GM23338 (cell line): ENCODE data around the gene TNS1. TPM values are rescaled to one million over a fixed set of nuclear protein-coding genes. Genes with fewer than 3 reads are reported as not detected.

ENCODE experiments used
- ATAC-seq: fragments of 200-7000 bp; cut with Tn5 transposase; 3 replicates; pipeline ENCODE4 v1.9.1; 2020
- DNase-seq: peaks from one replicate; pipeline ENCODE4 v3.0.0-alpha.2; 2015; ENCODE audit warnings: low spot score
- H2AFZ ChIP-seq: fragments of 200-600 bp; sonication (generic); 2 replicates; pipeline ENCODE4 v1.8.0; 2016; ENCODE audit warnings: antibody characterized with exemption, mild to moderate bottlenecking, moderate library complexity
- H3F3A ChIP-seq: fragments of 200-600 bp; sonication (generic); replicated peaks from 2 replicates; pipeline ENCODE4 v1.8.0; 2017; ENCODE audit warnings: antibody characterized with exemption, mixed run types, low read depth
- H3K27ac ChIP-seq: fragments of 200-600 bp; sonication (generic); 2 replicates; pipeline ENCODE4 v1.6.1; 2016; ENCODE audit warnings: low read depth
- H3K27me3 ChIP-seq: fragments of 200-600 bp; sonication (generic); 2 replicates; pipeline ENCODE4 v1.8.0; 2016; ENCODE audit warnings: mild to moderate bottlenecking, mixed run types, moderate library complexity; ENCODE audit not compliant: insufficient read depth
- H3K36me3 ChIP-seq: fragments of 200-600 bp; sonication (generic); 2 replicates; pipeline ENCODE4 v1.8.0; 2016; ENCODE audit warnings: mild to moderate bottlenecking; ENCODE audit not compliant: insufficient read depth
- H3K4me1 ChIP-seq: fragments of 200-600 bp; sonication (generic); 2 replicates; pipeline ENCODE4 v1.8.0; 2016; ENCODE audit warnings: mild to moderate bottlenecking, moderate library complexity; ENCODE audit not compliant: insufficient read depth
- H3K4me2 ChIP-seq: fragments of 200-600 bp; sonication (generic); 2 replicates; pipeline ENCODE4 v1.7.1; 2017; ENCODE audit warnings: mixed run types
- H3K4me3 ChIP-seq: fragments of 200-600 bp; sonication (generic); 2 replicates; pipeline ENCODE4 v1.6.1; 2016; ENCODE audit warnings: mixed run types
- H3K79me2 ChIP-seq: fragments of 200-600 bp; sonication (generic); replicated peaks from 2 replicates; pipeline ENCODE4 v1.8.0; 2017; ENCODE audit warnings: mild to moderate bottlenecking; ENCODE audit not compliant: insufficient read depth
- H3K9me2 ChIP-seq: fragments of 200-600 bp; sonication (generic); 2 replicates; pipeline ENCODE4 v1.8.0; 2017; ENCODE audit not compliant: insufficient read depth
- H4K20me1 ChIP-seq: fragments of 200-600 bp; sonication (generic); replicated peaks from 2 replicates; pipeline ENCODE4 v1.8.0; 2017; ENCODE audit warnings: mild to moderate bottlenecking; ENCODE audit not compliant: insufficient read depth
- H3K27ac Mint-ChIP-seq: 2 replicates; pipeline ENCODE4 v1.8.0; 2020; ENCODE audit warnings: inconsistent platforms, mild to moderate bottlenecking, moderate library complexity, mixed read lengths
- H3K27me3 Mint-ChIP-seq: 3 replicates; pipeline ENCODE4 v1.8.0; 2022; ENCODE audit warnings: low read depth, mild to moderate bottlenecking, moderate library complexity, mixed read lengths, inconsistent platforms; ENCODE audit not compliant: insufficient read depth, poor library complexity
- H3K36me3 Mint-ChIP-seq: 3 replicates; pipeline ENCODE4 v1.8.0; 2021; ENCODE audit warnings: low read depth, mild to moderate bottlenecking, inconsistent platforms, moderate library complexity, mixed read lengths
- H3K4me1 Mint-ChIP-seq: 3 replicates; pipeline ENCODE4 v1.8.0; 2020; ENCODE audit warnings: mild to moderate bottlenecking, inconsistent platforms, mixed read lengths
- H3K4me3 Mint-ChIP-seq: 3 replicates; pipeline ENCODE4 v1.8.0; 2021; ENCODE audit warnings: moderate library complexity, mild to moderate bottlenecking, inconsistent platforms, mixed read lengths
- H3K9me3 Mint-ChIP-seq: 3 replicates; pipeline ENCODE4 v1.8.0; 2020; ENCODE audit warnings: moderate library complexity, mild to moderate bottlenecking, inconsistent platforms, mixed read lengths
- CREB1 ChIP-seq: fragments of 250-450 bp; sonication (Bioruptor Pico); IDR thresholded peaks from 2 replicates; pipeline ENCODE4 v1.5.0; 2020; ENCODE audit warnings: low read depth, mild to moderate bottlenecking, moderate library complexity
- CTCF ChIP-seq, 2 experiments: fragments of 200-600 bp in 1 of 2; sonication (generic) in 1 of 2; conservative IDR thresholded peaks; 2 replicates each; pipeline versions ENCODE4 v1.5.1 to v1.6.1; 2016 to 2017; ENCODE audit warnings: antibody characterized with exemption in 2 of 2, low read depth in 2 of 2, mild to moderate bottlenecking in 2 of 2, moderate library complexity in 1 of 2
- ETS1 ChIP-seq: IDR thresholded peaks from 2 replicates; pipeline ENCODE4 v1.6.1; 2016; ENCODE audit warnings: antibody characterized with exemption
- EZH2 ChIP-seq: fragments of 200-600 bp; sonication (generic); IDR thresholded peaks from one replicate; pipeline ENCODE4 v1.8.0; 2017; ENCODE audit warnings: antibody characterized with exemption, mild to moderate bottlenecking, low read depth; ENCODE audit not compliant: unreplicated experiment
- EZH2phosphoT487 ChIP-seq: fragments of 200-600 bp; sonication (generic); IDR thresholded peaks from one replicate; pipeline ENCODE4 v1.8.1; 2018; ENCODE audit warnings: antibody characterized with exemption; ENCODE audit not compliant: unreplicated experiment
- JUNB ChIP-seq: IDR thresholded peaks from one replicate; pipeline ENCODE4 v1.6.1; 2016; ENCODE audit warnings: antibody characterized with exemption; ENCODE audit not compliant: unreplicated experiment
- NANOG ChIP-seq: IDR thresholded peaks from 2 replicates; pipeline ENCODE4 v1.6.1; 2016; ENCODE audit warnings: antibody characterized with exemption, borderline replicate concordance
- POLR2AphosphoS5 ChIP-seq: IDR thresholded peaks from 2 replicates; pipeline ENCODE4 v1.6.1; 2016; ENCODE audit warnings: antibody characterized with exemption, low read depth
- STAT1 ChIP-seq: IDR thresholded peaks from one replicate; pipeline ENCODE4 v1.6.1; 2016; ENCODE audit warnings: antibody characterized with exemption; ENCODE audit not compliant: unreplicated experiment
- ZNF114 ChIP-seq: fragments of 250-450 bp; sonication (Bioruptor Pico); IDR thresholded peaks from 2 replicates; pipeline ENCODE4 v1.5.0; 2020; ENCODE audit warnings: mild to moderate bottlenecking, moderate library complexity
- ZNF331 ChIP-seq: fragments of 250-450 bp; sonication (Bioruptor Pico); IDR thresholded peaks from 2 replicates; pipeline ENCODE4 v1.5.0; 2020; ENCODE audit warnings: low read depth, mild to moderate bottlenecking, moderate library complexity
- ZNF462 ChIP-seq: fragments of 250-450 bp; sonication (Bioruptor Pico); IDR thresholded peaks from 2 replicates; pipeline ENCODE4 v1.5.0; 2020; ENCODE audit warnings: mild to moderate bottlenecking, moderate library complexity
- polyA plus RNA-seq: library from polyadenylated mRNA; unstranded; fragments of >200 nt; fragmentation: Nextera tagmentation; extraction: Ambion mirVana; gene quantifications from 2 replicates; pipeline ENCODE4 v1.2.1, GENCODE V29; 2016
- total RNA-seq: library from RNA; depleted of rRNA; stranded (reverse); fragments of >200 nt; shearing (Covaris generic); gene quantifications from 2 replicates; pipeline ENCODE4 v1.2.3, GENCODE V29; 2014
- TF ChIP-seq, protein P1 (sequence below): IDR thresholded peaks from one replicate; pipeline ENCODE4 v1.6.1; 2018; ENCODE audit warnings: antibody characterized with exemption; ENCODE audit not compliant: unreplicated experiment

TNS1 gene
- total and polyA plus RNA-seq, 2 experiments from 2014 or later: 2.0 to 7.4 TPM

GRCh38 chr2:217887841-217888701, 114.7 kb downstream of the TNS1 start:
- no peaks in the 10 kb centered on the region for H3F3A ChIP-seq
- H3K9me3 Mint-ChIP-seq: no peaks in the 10 kb centered on the region
- H3K4me3 Mint-ChIP-seq: no peak overlapping the region
- no peak overlapping the region for H3K4me3 ChIP-seq
- no peaks in the 10 kb centered on the region for H3K36me3 ChIP-seq
- ATAC-seq (no peak), DNase-seq (no peak)
- H3K27ac ChIP-seq: no peak overlapping the region
- H2AFZ ChIP-seq: no peak overlapping the region
- H3K4me1 ChIP-seq: no peaks in the 10 kb centered on the region
- no peak overlapping the region for H3K4me2 ChIP-seq
- no peak overlapping the region for H3K27ac Mint-ChIP-seq
- H3K4me1 Mint-ChIP-seq: no peaks in the 10 kb centered on the region
- TF ChIP-seq ZNF331 (CRISPR knock-in tag) (no peak), NANOG (no peak), STAT1 (no peak), CREB1 (CRISPR knock-in tag) (no peak), POLR2AphosphoS5 (no peak), ZNF462 (CRISPR knock-in tag) (no peak), EZH2 (no peak), CTCF (conservative IDR thresholded peaks at IDR 0.05; ENCODE audit: low read depth in 2 of 2) (no peak), JUNB (no peak), EZH2phosphoT487 (no peak), ZNF114 (no peak), ETS1 (no peak)
- TF ChIP-seq, protein P1, sequence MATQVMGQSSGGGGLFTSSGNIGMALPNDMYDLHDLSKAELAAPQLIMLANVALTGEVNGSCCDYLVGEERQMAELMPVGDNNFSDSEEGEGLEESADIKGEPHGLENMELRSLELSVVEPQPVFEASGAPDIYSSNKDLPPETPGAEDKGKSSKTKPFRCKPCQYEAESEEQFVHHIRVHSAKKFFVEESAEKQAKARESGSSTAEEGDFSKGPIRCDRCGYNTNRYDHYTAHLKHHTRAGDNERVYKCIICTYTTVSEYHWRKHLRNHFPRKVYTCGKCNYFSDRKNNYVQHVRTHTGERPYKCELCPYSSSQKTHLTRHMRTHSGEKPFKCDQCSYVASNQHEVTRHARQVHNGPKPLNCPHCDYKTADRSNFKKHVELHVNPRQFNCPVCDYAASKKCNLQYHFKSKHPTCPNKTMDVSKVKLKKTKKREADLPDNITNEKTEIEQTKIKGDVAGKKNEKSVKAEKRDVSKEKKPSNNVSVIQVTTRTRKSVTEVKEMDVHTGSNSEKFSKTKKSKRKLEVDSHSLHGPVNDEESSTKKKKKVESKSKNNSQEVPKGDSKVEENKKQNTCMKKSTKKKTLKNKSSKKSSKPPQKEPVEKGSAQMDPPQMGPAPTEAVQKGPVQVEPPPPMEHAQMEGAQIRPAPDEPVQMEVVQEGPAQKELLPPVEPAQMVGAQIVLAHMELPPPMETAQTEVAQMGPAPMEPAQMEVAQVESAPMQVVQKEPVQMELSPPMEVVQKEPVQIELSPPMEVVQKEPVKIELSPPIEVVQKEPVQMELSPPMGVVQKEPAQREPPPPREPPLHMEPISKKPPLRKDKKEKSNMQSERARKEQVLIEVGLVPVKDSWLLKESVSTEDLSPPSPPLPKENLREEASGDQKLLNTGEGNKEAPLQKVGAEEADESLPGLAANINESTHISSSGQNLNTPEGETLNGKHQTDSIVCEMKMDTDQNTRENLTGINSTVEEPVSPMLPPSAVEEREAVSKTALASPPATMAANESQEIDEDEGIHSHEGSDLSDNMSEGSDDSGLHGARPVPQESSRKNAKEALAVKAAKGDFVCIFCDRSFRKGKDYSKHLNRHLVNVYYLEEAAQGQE: no peak
- H3K79me2 ChIP-seq: no peaks in the 10 kb centered on the region
- no peaks in the 10 kb centered on the region for H3K36me3 Mint-ChIP-seq
- H3K9me2 ChIP-seq: no peaks in the 10 kb centered on the region
- no peaks in the 10 kb centered on the region for H4K20me1 ChIP-seq
- no peaks in the 10 kb centered on the region for H3K27me3 ChIP-seq
- H3K27me3 Mint-ChIP-seq: peaks cover 13% of the 10 kb centered on the region
